IMR-90 (cell line): ENCODE data around the gene NPIPA3. TPM values are rescaled to one million over a fixed set of nuclear protein-coding genes. Genes with fewer than 3 reads are reported as not detected.
"Not testable (repeated sequence)": the region's sequence is repeated elsewhere in the genome, so short reads cannot be mapped to it uniquely, and the experiment has no call there.

Source experiments
- ATAC-seq: fragments of 200-7000 bp; cut with Tn5 transposase; 2 replicates; pipeline ENCODE4 v1.9.1; 2020; ENCODE audit warnings: low read depth, mild to moderate bottlenecking, moderate library complexity
- BruUV-seq: library from RNA; stranded (reverse); fragments of 400-500 nt; replicated peaks from 2 replicates; lab custom pipeline; 2021; lab: Mats Ljungman, UMichigan
- CTCF ChIA-PET: fragments of 300-600 bp; formaldehyde crosslinking; extraction: SDS; loops from one replicate; lab custom pipeline; 2021; ENCODE audit warnings: antibody characterized with exemption; lab: Yijun Ruan, JAX
- POLR2A ChIA-PET: fragments of 300-600 bp; sonication (Branson Sonifier 250); formaldehyde crosslinking; loops from one replicate; lab custom pipeline; 2022; ENCODE audit warnings: antibody characterized with exemption; ENCODE audit not compliant: unreplicated experiment; lab: Charles Lee
- DNase-seq: peaks from one replicate; pipeline ENCODE4 v3.0.0; 2013
- H2AFZ ChIP-seq: replicated peaks from 2 replicates; pipeline ENCODE3; 2013; ENCODE audit warnings: low read length, mild to moderate bottlenecking; ENCODE audit not compliant: poor library complexity
- H2AK5ac ChIP-seq: 2 replicates; pipeline ENCODE4 v1.6.1; 2013; ENCODE audit warnings: low read depth, low read length, inconsistent platforms
- H2AK9ac ChIP-seq: replicated peaks from 2 replicates; pipeline ENCODE3; 2013; ENCODE audit warnings: mild to moderate bottlenecking, low read depth, low read length, moderate library complexity; ENCODE audit not compliant: poor library complexity
- H2BK120ac ChIP-seq: 2 replicates; pipeline ENCODE4 v1.6.1; 2013; ENCODE audit warnings: low read depth, low read length, inconsistent platforms
- H2BK15ac ChIP-seq: 3 replicates; pipeline ENCODE4 v1.6.1; 2013; ENCODE audit warnings: low read depth, low read length, inconsistent platforms
- H2BK20ac ChIP-seq: 2 replicates; pipeline ENCODE4 v1.6.1; 2013; ENCODE audit warnings: low read depth, mild to moderate bottlenecking, inconsistent platforms, low read length, moderate library complexity
- H2BK5ac ChIP-seq: 2 replicates; pipeline ENCODE4 v1.6.1; 2013; ENCODE audit warnings: mild to moderate bottlenecking, low read depth, low read length, inconsistent platforms; ENCODE audit not compliant: poor library complexity, severe bottlenecking
- H3K14ac ChIP-seq: replicated peaks from 2 replicates; pipeline ENCODE4 v1.6.1; 2013; ENCODE audit warnings: low read depth, low read length, inconsistent platforms
- H3K18ac ChIP-seq: 2 replicates; pipeline ENCODE4 v1.6.1; 2013; ENCODE audit warnings: low read depth, low read length, control low read depth
- H3K23ac ChIP-seq: 2 replicates; pipeline ENCODE4 v1.6.1; 2013; ENCODE audit warnings: low read depth, low read length, inconsistent platforms
- H3K27ac ChIP-seq: 2 replicates; pipeline ENCODE4 v1.5.1; 2013; ENCODE audit warnings: mild to moderate bottlenecking, control low read depth, low read length; ENCODE audit not compliant: insufficient read depth
- H3K27me3 ChIP-seq: 2 replicates; pipeline ENCODE4 v1.6.1; 2013; ENCODE audit warnings: low read length; ENCODE audit not compliant: control insufficient read depth, insufficient read depth
- H3K36me3 ChIP-seq: 2 replicates; pipeline ENCODE4 v1.6.1; 2013; ENCODE audit warnings: low read length, mixed read lengths; ENCODE audit not compliant: control insufficient read depth, insufficient read depth
- H3K4ac ChIP-seq: 2 replicates; pipeline ENCODE4 v1.6.1; 2013; ENCODE audit warnings: low read depth, low read length, inconsistent platforms
- H3K4me1 ChIP-seq: 2 replicates; pipeline ENCODE4 v1.6.1; 2013; ENCODE audit warnings: low read length, mixed read lengths; ENCODE audit not compliant: control insufficient read depth, insufficient read depth
- H3K4me2 ChIP-seq: 2 replicates; pipeline ENCODE4 v1.6.1; 2013; ENCODE audit warnings: low read depth, mild to moderate bottlenecking, control low read depth, low read length, moderate library complexity
- H3K4me3 ChIP-seq: 2 replicates; pipeline ENCODE4 v1.5.1; 2013; ENCODE audit warnings: low read depth, mild to moderate bottlenecking, control low read depth, low read length, moderate library complexity; ENCODE audit not compliant: insufficient read depth
- H3K56ac ChIP-seq: 2 replicates; pipeline ENCODE4 v1.6.1; 2013; ENCODE audit warnings: low read length, inconsistent platforms; ENCODE audit not compliant: insufficient read depth; ENCODE audit errors: extremely low read depth
- H3K79me1 ChIP-seq, 2 experiments: 2 replicates each; pipeline ENCODE4 v1.6.1; 2013; ENCODE audit warnings: low read length in 2 of 2, inconsistent platforms in 1 of 2, low read depth in 1 of 2
- H3K9ac ChIP-seq: 2 replicates; pipeline ENCODE4 v1.6.1; 2013; ENCODE audit warnings: low read depth, low read length, control low read depth
- H3K9me1 ChIP-seq: 2 replicates; pipeline ENCODE4 v1.6.1; 2013; ENCODE audit warnings: low read length, inconsistent platforms; ENCODE audit not compliant: insufficient read depth
- H3K9me3 ChIP-seq: 2 replicates; pipeline ENCODE4 v1.6.1; 2013; ENCODE audit warnings: low read length; ENCODE audit not compliant: control insufficient read depth, insufficient read depth
- H4K20me1 ChIP-seq: 2 replicates; pipeline ENCODE4 v1.6.1; 2013; ENCODE audit warnings: low read length, inconsistent platforms; ENCODE audit not compliant: insufficient read depth
- H4K5ac ChIP-seq: 2 replicates; pipeline ENCODE4 v1.6.1; 2013; ENCODE audit warnings: mild to moderate bottlenecking, low read depth, low read length, control low read depth
- H4K8ac ChIP-seq, 2 experiments: 2 replicates each; pipeline ENCODE4 v1.6.1; 2013; ENCODE audit warnings: low read depth in 2 of 2, low read length in 2 of 2, control low read depth in 1 of 2, inconsistent platforms in 1 of 2
- H4K91ac ChIP-seq: 2 replicates; pipeline ENCODE4 v1.6.1; 2013; ENCODE audit warnings: low read depth, low read length, inconsistent platforms; ENCODE audit not compliant: insufficient read depth
- WGBS, 2 experiments: methylation state at CpG; one replicate each; pipeline versions ENCODE4 v1.1.5 to v1.1.7; 2013; ENCODE audit warnings: missing lambda C conversion rate in 2 of 2; ENCODE audit not compliant: insufficient read length in 1 of 2; ENCODE audit errors: extremely low coverage in 2 of 2; 5-methylcytosine and 5-hydroxymethylcytosine counted together
- dilution Hi-C: fragments of 300-500 bp; cut with HindIII; formaldehyde crosslinking; loops from one replicate; pipeline ENCODE4 v1.14.3; 2018; ENCODE audit warnings: low sequenced_read_pairs; ENCODE audit not compliant: unreplicated experiment
- in situ Hi-C: fragments of 300-500 bp; cut with MboI; formaldehyde crosslinking; loops from 3 replicates; pipeline ENCODE4 v1.14.3; 2019; ENCODE audit warnings: low sequenced_read_pairs, inconsistent platforms, mixed read lengths
- intact Hi-C: fragments of 100-400 bp; cut with micrococcal nuclease; formaldehyde crosslinking; loops from 2 replicates; pipeline ENCODE4 v1.10.0; 2022
- polyA plus RNA-seq, 3 experiments: library from polyadenylated mRNA; depleted of rRNA; stranded (reverse); fragments of >200 nt; gene quantifications; 2 replicates each; pipeline ENCODE4 v1.2.3, GENCODE V29; 2012; ENCODE audit warnings: low replicate concordance in 1 of 3
- total RNA-seq: library from RNA; depleted of rRNA; stranded (reverse); fragments of >200 nt; gene quantifications from 2 replicates; pipeline ENCODE4 v1.2.3, GENCODE V29; 2012

The NPIPA3 gene
- total and polyA plus RNA-seq, 2 of the 4 experiments (the other 2 are of a cell fraction), result not detected

- dilution Hi-C loops, H3K14ac ChIP-seq, H3K4me1 ChIP-seq, H3K18ac ChIP-seq, H2BK5ac ChIP-seq, H2AK5ac ChIP-seq, H4K8ac ChIP-seq, H3K4me3 ChIP-seq, H2BK120ac ChIP-seq, H3K23ac ChIP-seq, H3K36me3 ChIP-seq, H2BK20ac ChIP-seq, ATAC-seq, H2AK9ac ChIP-seq, H3K9ac ChIP-seq, CTCF ChIA-PET, in situ Hi-C loops, BruUV-seq, H4K5ac ChIP-seq, H3K4me2 ChIP-seq, H3K27me3 ChIP-seq, H3K9me3 ChIP-seq, H3K27ac ChIP-seq, DNase-seq, H2AFZ ChIP-seq, H2BK15ac ChIP-seq, H3K9me1 ChIP-seq, intact Hi-C loops, H3K79me1 ChIP-seq, H4K91ac ChIP-seq, H4K20me1 ChIP-seq, H3K56ac ChIP-seq, POLR2A ChIA-PET, H3K4ac ChIP-seq: not testable (repeated sequence)
- no CpG with 5 or more reads among the region's 11 CpGs for WGBS, 2 experiments
These were observed 38.6 kb downstream of the NPIPA3 start for GRCh38 chr16:14741794-14742193.

- WGBS, 2 experiments, result no CpG with 5 or more reads among the region's 73 CpGs
- H2BK15ac ChIP-seq, H3K14ac ChIP-seq, H4K91ac ChIP-seq, H3K36me3 ChIP-seq, H4K5ac ChIP-seq, H3K4me2 ChIP-seq, dilution Hi-C loops, H2BK120ac ChIP-seq, H3K4me3 ChIP-seq, DNase-seq, H3K23ac ChIP-seq, BruUV-seq, H3K27ac ChIP-seq, H4K8ac ChIP-seq, H3K9me3 ChIP-seq, H3K56ac ChIP-seq, H2BK5ac ChIP-seq, H2AFZ ChIP-seq, in situ Hi-C loops, H2AK5ac ChIP-seq, H2AK9ac ChIP-seq, H3K27me3 ChIP-seq, H3K18ac ChIP-seq, POLR2A ChIA-PET, H3K4me1 ChIP-seq, H3K9me1 ChIP-seq, H3K4ac ChIP-seq, H4K20me1 ChIP-seq, H3K9ac ChIP-seq, CTCF ChIA-PET, intact Hi-C loops, H3K79me1 ChIP-seq, H2BK20ac ChIP-seq: not testable (repeated sequence)
- peak; percentile 100 for ATAC-seq
These were observed 39.3 kb downstream of the NPIPA3 start, which contains the start of gene NPIPA2 for GRCh38 chr16:14742273-14743128. Gene NPIPA2, plus strand, starts transcription at chr16:14742533. Its CDS starts 5,533 bp downstream, at chr16:14748066.
